ENCODE results near the gene ARHGDIA.
A peak's percentile ranks its signal among the peaks of the same experiment; 100 is the strongest.

ARHGDIA gene

DNA sequence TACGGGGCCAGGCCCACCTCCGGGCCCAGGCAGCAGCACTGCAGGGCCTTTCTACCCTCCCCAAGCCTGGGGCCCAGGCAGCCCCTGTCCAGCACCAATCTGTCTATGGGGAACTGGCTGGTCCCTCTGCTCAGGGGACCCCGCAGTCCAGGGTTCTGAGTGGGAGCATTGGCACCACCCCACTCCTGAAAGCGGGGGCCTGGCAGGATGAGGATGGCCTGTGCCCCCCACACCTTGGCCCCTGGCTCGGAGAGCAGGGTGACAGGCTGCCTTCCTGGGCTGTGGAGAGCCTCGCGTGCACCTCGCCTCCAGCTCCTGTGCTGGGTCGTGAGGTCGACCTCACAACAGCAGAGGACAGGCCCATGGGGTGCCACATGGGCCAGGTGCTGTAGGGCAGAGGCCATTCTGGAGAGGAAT, 32.3 kb upstream of the ARHGDIA start:
- peaks cover 6% of the 10 kb centered on the region; the same call in 1 of the 2 replicates for H3K36me3 ChIP-seq (ENCODE audit: insufficient read depth, low read length)
- H3K9me3 ChIP-seq (ENCODE audit: low read depth, low read length), result no peaks in the 10 kb centered on the region
- H3K4me3 ChIP-seq, result no peak overlapping the region
- TF ChIP-seq FOXP2 (optimal IDR thresholded peaks at IDR 0.05; ENCODE audit: control extremely low read depth, extremely low read length, insufficient read depth), result no peak
- no peak for TF ChIP-seq POLR2AphosphoS5 (IDR thresholded peaks at IDR 0.05; ENCODE audit: borderline replicate concordance, low read depth, low read length)
- no peak for TF ChIP-seq EZH2 (IDR thresholded peaks at IDR 0.05)
- DNase-seq (ENCODE audit: low read depth, low spot score), result no peak
- H3K27ac ChIP-seq, result no peak overlapping the region
- no peak overlapping the region for H3K9ac ChIP-seq (ENCODE audit: insufficient read length)

DNA sequence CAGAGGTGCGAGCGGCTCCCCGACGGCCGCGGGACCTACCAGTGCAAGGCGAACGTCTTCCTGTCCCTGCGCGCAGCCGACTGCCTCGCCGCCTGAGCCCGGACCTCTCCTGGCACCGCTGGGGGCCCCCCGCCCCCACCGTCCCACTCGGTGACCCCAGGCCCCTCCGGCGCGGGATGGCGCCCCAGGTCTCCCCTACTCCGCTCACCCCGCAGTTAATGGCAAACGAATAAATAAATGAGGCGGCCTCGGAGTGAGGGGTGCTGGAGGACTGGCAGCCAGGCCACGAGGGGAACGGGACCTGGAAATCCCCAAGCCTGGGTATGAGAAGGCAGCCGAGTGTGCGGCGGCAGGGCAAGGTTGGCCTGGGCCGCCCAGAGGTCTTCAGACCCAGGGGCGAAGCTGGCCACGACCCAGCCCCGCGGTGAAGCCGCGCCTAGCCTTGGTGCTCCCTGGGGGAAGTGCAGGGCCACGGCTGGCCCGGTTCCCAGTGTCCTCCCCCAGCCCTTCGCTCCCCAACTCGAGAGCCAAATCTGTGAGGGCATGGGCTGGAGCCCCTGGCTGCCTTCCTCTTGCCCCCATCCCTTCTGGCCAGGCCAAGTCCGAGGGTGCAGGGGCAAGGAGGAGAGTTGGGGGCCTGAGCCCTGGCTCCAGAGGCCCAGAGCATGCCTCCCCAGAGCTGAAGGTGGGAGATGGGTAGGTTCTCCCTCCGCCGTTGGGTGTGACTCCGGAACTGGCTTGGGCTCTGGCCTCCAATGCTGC, 31.7 kb upstream of the ARHGDIA start:
- no peak overlapping the region for H3K9ac ChIP-seq (ENCODE audit: insufficient read length)
- H3K27ac ChIP-seq, result no peak overlapping the region

DNA sequence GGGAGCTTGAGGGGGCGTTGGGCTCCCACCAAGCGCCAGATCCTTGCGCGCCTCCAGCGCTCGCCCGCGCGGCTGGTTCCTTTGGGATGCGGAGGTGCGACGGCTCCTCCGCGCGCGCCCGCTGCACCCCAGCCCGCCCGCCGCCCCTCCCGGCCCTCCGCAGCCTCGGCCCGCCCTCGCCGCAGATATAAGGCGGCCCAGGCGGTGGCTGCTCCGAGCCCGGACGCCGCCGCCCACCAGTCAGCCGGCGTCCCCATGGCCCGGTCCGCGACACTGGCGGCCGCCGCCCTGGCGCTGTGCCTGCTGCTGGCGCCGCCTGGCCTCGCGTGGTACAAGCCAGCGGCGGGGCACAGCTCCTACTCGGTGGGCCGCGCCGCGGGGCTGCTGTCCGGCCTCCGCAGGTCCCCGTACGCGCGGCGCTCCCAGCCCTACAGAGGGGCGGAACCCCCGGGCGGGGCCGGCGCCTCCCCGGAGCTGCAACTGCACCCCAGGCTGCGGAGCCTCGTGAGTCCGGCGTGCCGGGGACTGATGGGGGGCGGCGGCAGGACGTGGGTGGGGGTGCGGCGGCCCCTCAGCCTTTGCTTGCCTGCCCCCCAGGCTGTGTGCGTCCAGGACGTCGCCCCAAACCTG, 31.0 kb upstream of the ARHGDIA start, which contains the start of gene NPB:
Gene NPB (plus strand): TSS at position 216 of the 630 bp plus-strand sequence. CDS start 40 bp downstream, at position 256.
- no peak for DNase-seq (ENCODE audit: low read depth, low spot score)
- H3K36me3 ChIP-seq (ENCODE audit: insufficient read depth, low read length), result peaks cover 9% of the 10 kb centered on the region; the same call in 1 of the 2 replicates
- no peak within 1 kb of the TSS for H3K9ac ChIP-seq (ENCODE audit: insufficient read length)
- no peaks in the 10 kb centered on the region for H3K9me3 ChIP-seq (ENCODE audit: low read depth, low read length)
- no peak within 1 kb of the TSS for H3K4me3 ChIP-seq
- TF ChIP-seq EZH2 (IDR thresholded peaks at IDR 0.05), result no peak
- TF ChIP-seq FOXP2 (optimal IDR thresholded peaks at IDR 0.05; ENCODE audit: control extremely low read depth, extremely low read length, insufficient read depth), result no peak
- TF ChIP-seq POLR2AphosphoS5 (IDR thresholded peaks at IDR 0.05; ENCODE audit: borderline replicate concordance, low read depth, low read length), result no peak
- H3K27ac ChIP-seq, result no peak within 1 kb of the TSS

More for the DNA sequence above, 31.7 kb upstream of the ARHGDIA start:
- H3K9me3 ChIP-seq (ENCODE audit: low read depth, low read length), result no peaks in the 10 kb centered on the region
- no peak for DNase-seq (ENCODE audit: low read depth, low spot score)
- peaks cover 6% of the 10 kb centered on the region; the same call in 1 of the 2 replicates for H3K36me3 ChIP-seq (ENCODE audit: insufficient read depth, low read length)
- no peak overlapping the region for H3K4me3 ChIP-seq
- no peak for TF ChIP-seq FOXP2 (optimal IDR thresholded peaks at IDR 0.05; ENCODE audit: control extremely low read depth, extremely low read length, insufficient read depth)
- TF ChIP-seq POLR2AphosphoS5 (IDR thresholded peaks at IDR 0.05; ENCODE audit: borderline replicate concordance, low read depth, low read length), result no peak
- TF ChIP-seq EZH2 (IDR thresholded peaks at IDR 0.05), result no peak

DNA sequence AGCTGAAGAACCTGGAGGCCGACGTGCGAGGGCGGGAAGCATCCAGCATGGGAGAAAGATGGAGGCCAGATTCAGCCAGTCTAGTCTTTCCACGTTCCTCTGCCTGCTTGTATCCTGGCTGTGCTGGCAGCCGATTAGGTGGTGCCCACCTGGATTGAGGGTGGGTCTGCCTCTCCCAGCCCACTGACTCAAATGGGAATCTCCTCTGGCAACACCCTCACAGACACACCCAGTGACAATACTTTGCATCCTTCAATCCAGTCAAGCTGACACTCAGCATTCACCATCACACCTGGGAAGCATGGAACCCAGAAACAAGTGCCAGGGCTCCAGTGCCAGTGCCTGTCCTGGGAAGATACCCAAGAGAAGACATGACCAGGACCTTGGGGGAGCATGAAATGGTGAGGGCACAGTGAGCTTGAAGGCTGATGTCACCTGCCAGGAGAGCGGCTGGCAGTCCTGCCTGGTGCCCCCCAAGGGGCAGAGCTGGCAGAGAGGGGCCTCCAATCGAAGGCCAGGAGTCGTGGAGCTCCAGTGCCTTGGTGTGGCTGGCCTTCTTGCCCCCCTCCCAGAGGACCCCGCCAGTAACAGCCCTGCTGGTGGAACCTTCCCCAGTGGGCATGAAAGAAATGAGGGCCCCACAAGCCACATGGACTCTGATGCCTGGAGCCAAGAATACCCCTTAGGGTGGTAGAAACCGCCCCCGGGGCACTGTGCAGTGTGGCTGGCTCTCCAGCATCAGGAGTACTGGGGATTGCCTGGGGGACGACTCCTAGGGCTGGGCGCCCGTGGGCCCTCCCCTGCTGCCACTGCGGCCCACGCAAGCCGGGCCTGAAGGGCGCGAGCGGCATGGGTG, 30.3 kb upstream of the ARHGDIA start:
- no peak overlapping the region for H3K9ac ChIP-seq (ENCODE audit: insufficient read length)
- H3K4me3 ChIP-seq, result no peak overlapping the region
- no peak for DNase-seq (ENCODE audit: low read depth, low spot score)
- no peak for TF ChIP-seq FOXP2 (optimal IDR thresholded peaks at IDR 0.05; ENCODE audit: control extremely low read depth, extremely low read length, insufficient read depth)
- TF ChIP-seq POLR2AphosphoS5 (IDR thresholded peaks at IDR 0.05; ENCODE audit: borderline replicate concordance, low read depth, low read length), result no peak
- TF ChIP-seq EZH2 (IDR thresholded peaks at IDR 0.05), result no peak
- no peak overlapping the region for H3K27ac ChIP-seq
- H3K36me3 ChIP-seq (ENCODE audit: insufficient read depth, low read length), result peaks cover 12% of the 10 kb centered on the region; the same call in 1 of the 2 replicates
- H3K9me3 ChIP-seq (ENCODE audit: low read depth, low read length), result no peaks in the 10 kb centered on the region

DNA sequence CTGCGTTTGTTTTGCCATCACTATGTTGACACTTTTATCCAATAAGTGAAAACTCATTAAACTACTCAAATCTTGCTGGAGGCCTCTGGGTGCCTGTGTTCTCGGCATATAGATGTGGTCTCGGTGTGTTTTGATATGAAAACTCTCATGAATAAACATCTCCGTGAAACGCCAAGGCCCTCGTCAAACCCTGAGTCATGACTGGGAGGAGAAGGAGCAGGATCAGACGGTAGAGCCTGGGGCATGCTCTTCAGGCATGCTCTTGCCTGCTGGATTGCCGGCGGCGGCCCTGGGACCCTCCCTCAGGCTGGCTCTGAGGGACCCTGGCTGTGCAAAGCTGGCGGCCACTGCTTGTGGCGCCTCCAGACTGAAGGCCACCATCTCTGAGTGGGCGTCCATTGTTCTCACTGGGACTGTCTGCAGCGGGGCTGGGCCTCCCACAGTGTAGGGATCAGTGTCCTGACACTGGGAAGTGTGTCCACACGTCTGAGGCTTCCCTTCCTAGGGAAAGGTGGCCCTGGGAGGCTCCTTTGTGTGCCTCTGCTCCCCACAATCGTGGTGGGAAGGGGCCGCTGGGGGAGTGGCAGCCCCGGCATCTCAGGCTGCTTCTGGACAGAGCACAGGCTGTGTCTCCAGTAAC, 29.2 kb upstream of the ARHGDIA start:
- Histone ChIP-seq H3K27ac (peak overlapping the region; percentile 62), H3K9ac (ENCODE audit: insufficient read length) (no peak overlapping the region), H3K4me3 (no peak overlapping the region), H3K9me3 (ENCODE audit: low read depth, low read length) (no peaks in the 10 kb centered on the region), H3K36me3 (ENCODE audit: insufficient read depth, low read length) (peaks cover 19% of the 10 kb centered on the region; the same call in 1 of the 2 replicates)
- no peak for DNase-seq (ENCODE audit: low read depth, low spot score)
- no peak for TF ChIP-seq FOXP2 (optimal IDR thresholded peaks at IDR 0.05; ENCODE audit: control extremely low read depth, extremely low read length, insufficient read depth)
- no peak; the same call in 1 of the 2 replicates for TF ChIP-seq POLR2AphosphoS5 (IDR thresholded peaks at IDR 0.05; ENCODE audit: borderline replicate concordance, low read depth, low read length)
- TF ChIP-seq EZH2 (IDR thresholded peaks at IDR 0.05), result no peak

DNA sequence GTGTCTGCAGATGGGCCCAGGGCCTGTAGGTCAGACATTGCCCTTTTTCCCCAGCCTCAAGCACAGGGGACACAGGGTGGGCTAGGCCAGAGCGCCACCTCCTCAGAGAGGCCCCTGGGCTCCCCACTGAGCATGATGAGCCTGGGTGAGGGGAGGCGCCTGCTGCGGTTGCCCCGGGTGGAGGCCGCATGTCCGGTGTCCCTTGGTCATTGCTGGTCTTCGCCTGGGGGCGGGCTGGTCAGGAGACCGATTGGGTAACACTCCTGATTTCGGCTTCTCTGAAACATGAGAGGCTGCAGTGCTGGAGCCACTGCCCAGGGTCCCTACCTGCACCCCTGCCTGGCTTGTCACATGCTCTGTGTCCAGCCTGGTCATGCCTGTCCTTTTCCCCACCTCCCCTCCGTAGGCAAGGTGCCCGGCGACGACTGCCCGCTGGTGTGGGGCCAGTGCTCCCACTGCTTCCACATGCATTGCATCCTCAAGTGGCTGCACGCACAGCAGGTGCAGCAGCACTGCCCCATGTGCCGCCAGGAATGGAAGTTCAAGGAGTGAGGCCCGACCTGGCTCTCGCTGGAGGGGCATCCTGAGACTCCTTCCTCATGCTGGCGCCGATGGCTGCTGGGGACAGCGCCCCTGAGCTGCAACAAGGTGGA, 28.5 kb upstream of the ARHGDIA start:
- TF ChIP-seq POLR2AphosphoS5 (IDR thresholded peaks at IDR 0.05; ENCODE audit: borderline replicate concordance, low read depth, low read length) (no peak), EZH2 (IDR thresholded peaks at IDR 0.05) (no peak), FOXP2 (optimal IDR thresholded peaks at IDR 0.05; ENCODE audit: control extremely low read depth, extremely low read length, insufficient read depth) (no peak)
- Histone ChIP-seq H3K27ac (peak overlapping the region; percentile 62), H3K9me3 (ENCODE audit: low read depth, low read length) (no peaks in the 10 kb centered on the region), H3K9ac (ENCODE audit: insufficient read length) (no peak overlapping the region), H3K36me3 (ENCODE audit: insufficient read depth, low read length) (peaks cover 22% of the 10 kb centered on the region; the same call in 1 of the 2 replicates), H3K4me3 (no peak overlapping the region)
- DNase-seq (ENCODE audit: low read depth, low spot score), result no peak

DNA sequence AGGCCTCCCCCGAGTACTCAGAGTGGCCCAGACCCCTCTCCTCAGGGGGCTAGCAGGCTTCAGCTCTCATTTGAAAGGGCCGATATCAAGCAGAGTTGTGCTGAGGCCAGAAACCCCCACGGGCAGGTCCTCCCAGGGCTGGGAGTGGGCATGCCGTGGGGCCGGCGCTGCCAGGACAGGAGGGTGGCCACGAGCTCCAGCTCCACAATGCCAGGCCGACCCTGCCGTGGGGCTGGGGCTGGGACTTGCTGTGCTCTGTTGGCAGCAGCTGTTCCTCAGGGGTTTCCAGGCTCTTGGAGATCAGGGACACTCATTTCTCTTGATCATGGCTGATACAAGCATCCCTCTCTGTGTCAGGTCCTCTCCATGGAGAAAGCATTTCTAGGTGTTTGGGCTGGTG, 27.7 kb upstream of the ARHGDIA start:
- Histone ChIP-seq H3K36me3 (ENCODE audit: insufficient read depth, low read length) (peaks cover 25% of the 10 kb centered on the region; the same call in 1 of the 2 replicates), H3K27ac (no peak overlapping the region; the same call in 1 of the 2 replicates), H3K4me3 (no peak overlapping the region), H3K9me3 (ENCODE audit: low read depth, low read length) (no peaks in the 10 kb centered on the region), H3K9ac (ENCODE audit: insufficient read length) (no peak overlapping the region)
- no peak for TF ChIP-seq EZH2 (IDR thresholded peaks at IDR 0.05)
- TF ChIP-seq POLR2AphosphoS5 (IDR thresholded peaks at IDR 0.05; ENCODE audit: borderline replicate concordance, low read depth, low read length), result no peak
- no peak for TF ChIP-seq FOXP2 (optimal IDR thresholded peaks at IDR 0.05; ENCODE audit: control extremely low read depth, extremely low read length, insufficient read depth)
- no peak for DNase-seq (ENCODE audit: low read depth, low spot score)
